ENCODE measurements around the gene ZNF823.
"Not testable (repeated sequence)": the region's sequence is repeated elsewhere in the genome, so short reads cannot be mapped to it uniquely, and the experiment has no call there.

The ZNF823 gene

GRCh38 chr19:11676661-11677600 is 61.8 kb downstream of the ZNF823 start:
- not testable (repeated sequence) for DNase-seq

DNA sequence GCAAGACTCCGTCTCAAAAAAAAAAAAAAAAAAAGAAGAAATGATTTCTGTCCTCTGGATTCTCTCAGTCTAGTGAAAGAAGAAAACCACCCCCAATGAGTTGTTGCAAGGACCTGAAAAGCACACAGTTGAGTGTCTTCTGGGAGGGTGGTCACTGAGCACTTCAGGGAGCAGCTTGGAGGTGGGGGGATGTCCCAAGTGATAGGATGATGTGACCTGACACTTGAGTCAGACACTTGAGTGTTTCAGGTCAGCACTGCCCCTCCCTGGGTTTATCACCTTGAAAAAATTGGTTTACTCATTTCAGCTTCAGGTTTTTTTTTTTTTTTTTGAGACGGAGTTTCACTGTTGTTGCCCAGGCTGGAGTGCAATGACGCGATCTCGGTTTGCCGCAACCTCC is 63.2 kb downstream of the ZNF823 start:
- DNase-seq: no peak

- no peak for DNase-seq
These were observed 64.7 kb downstream of the ZNF823 start for GRCh38 chr19:11674067-11674492.

DNA sequence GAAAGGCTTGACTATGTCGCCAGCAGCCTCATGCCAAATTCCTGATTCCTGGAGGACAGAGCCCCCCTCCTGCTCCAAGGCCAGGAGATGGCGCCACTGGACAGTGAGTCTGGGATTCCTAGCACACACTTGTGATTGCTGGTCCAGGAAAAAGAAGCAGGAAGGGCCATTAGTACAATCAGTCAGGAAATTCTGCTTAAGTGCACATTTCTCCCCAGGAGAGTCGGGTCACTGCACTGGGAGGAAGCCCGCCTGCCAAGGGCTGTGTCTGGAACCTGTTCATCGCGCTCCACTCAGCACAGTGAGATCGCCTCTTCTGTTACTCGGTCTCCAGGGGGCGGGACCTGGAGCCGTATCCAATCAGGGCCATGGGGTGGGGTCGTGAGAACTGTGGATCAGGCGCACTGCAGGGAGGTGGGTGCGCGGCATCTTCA is 65.1 kb downstream of the ZNF823 start:
- no peak for DNase-seq

Data from activated CD4-positive, alpha-beta T cell treated with anti-CD3 and anti-CD28 coated beads for 1 hour (primary cell).